ENCODE results near the gene FBLIM1. TPM values are rescaled to one million over a fixed set of nuclear protein-coding genes. Genes with fewer than 3 reads are reported as not detected.

The FBLIM1 gene
- total RNA-seq, 2 experiments from 2014 or later = 0.50 TPM; not detected in 1

GRCh38 chr1:15760520-15761211 is 2.1 kb downstream of the FBLIM1 start:
- ATAC-seq (ENCODE audit: poor library complexity) (no peak), DNase-seq (no peak)
- Histone ChIP-seq H3K4me1 (ENCODE audit: insufficient read depth, low read length) (peaks cover 21% of the 10 kb centered on the region), H3K9me3 (ENCODE audit: control insufficient read depth in 1 of 2, insufficient read depth in 1 of 2, low read length in 2 of 2) (no peaks in the 10 kb centered on the region), H3K27me3 (ENCODE audit: control insufficient read depth in 1 of 2, insufficient read depth in 2 of 2, low read length in 2 of 2) (peaks cover 24 to 43% of the 10 kb centered on the region in 2 experiments), H3K4me3 (ENCODE audit: low read length) (no peak overlapping the region), H3K27ac (ENCODE audit: low read depth in 1 of 2, low read length in 2 of 2) (no peak overlapping the region), H3K36me3 (ENCODE audit: insufficient read depth, low read length) (no peaks in the 10 kb centered on the region)
- Mint-ChIP-seq H3K36me3 (ENCODE audit: low read depth) (no peaks in the 10 kb centered on the region), H3K27ac (no peak overlapping the region), H3K4me1 (ENCODE audit: low read depth) (peaks cover 15% of the 10 kb centered on the region), H3K4me3 (no peak overlapping the region), H3K9me3 (no peaks in the 10 kb centered on the region), H3K27me3 (peaks cover 62% of the 10 kb centered on the region)
- ChIA-PET CTCF (no interaction called here), POLR2A (no interaction called here)
- intact Hi-C loops (cut with DNase I, micrococcal nuclease) = no loop called here
- TF ChIP-seq CTCF (IDR thresholded peaks at IDR 0.05) = no peak

GRCh38 chr1:15761366-15762128 is 3.0 kb downstream of the FBLIM1 start:
- intact Hi-C loops (cut with DNase I, micrococcal nuclease) = no loop called here
- no peaks in the 10 kb centered on the region for H3K36me3 ChIP-seq (ENCODE audit: insufficient read depth, low read length)
- ChIA-PET CTCF (no interaction called here), POLR2A (interaction anchor here (0.6 kb wide), 1 partner anchor 70 kb away, joined by 3 read pairs; no protein-coding TSS in a partner anchor)
- DNase-seq = no peak
- Mint-ChIP-seq H3K4me3 (no peak overlapping the region), H3K27ac (no peak overlapping the region), H3K4me1 (ENCODE audit: low read depth) (peaks cover 9% of the 10 kb centered on the region), H3K36me3 (ENCODE audit: low read depth) (no peaks in the 10 kb centered on the region), H3K27me3 (peaks cover 57% of the 10 kb centered on the region), H3K9me3 (no peaks in the 10 kb centered on the region)
- H3K4me3 ChIP-seq (ENCODE audit: low read length) = no peak overlapping the region
- no peak overlapping the region for H3K27ac ChIP-seq (ENCODE audit: low read depth in 1 of 2, low read length in 2 of 2)
- no peaks in the 10 kb centered on the region for H3K9me3 ChIP-seq (ENCODE audit: control insufficient read depth in 1 of 2, insufficient read depth in 1 of 2, low read length in 2 of 2)
- no peak for ATAC-seq (ENCODE audit: poor library complexity)
- no peak for TF ChIP-seq CTCF (IDR thresholded peaks at IDR 0.05)
- peaks cover 16% of the 10 kb centered on the region for H3K4me1 ChIP-seq (ENCODE audit: insufficient read depth, low read length)
- H3K27me3 ChIP-seq (ENCODE audit: control insufficient read depth in 1 of 2, insufficient read depth in 2 of 2, low read length in 2 of 2) = peaks cover 24 to 38% of the 10 kb centered on the region in 2 experiments

DNA sequence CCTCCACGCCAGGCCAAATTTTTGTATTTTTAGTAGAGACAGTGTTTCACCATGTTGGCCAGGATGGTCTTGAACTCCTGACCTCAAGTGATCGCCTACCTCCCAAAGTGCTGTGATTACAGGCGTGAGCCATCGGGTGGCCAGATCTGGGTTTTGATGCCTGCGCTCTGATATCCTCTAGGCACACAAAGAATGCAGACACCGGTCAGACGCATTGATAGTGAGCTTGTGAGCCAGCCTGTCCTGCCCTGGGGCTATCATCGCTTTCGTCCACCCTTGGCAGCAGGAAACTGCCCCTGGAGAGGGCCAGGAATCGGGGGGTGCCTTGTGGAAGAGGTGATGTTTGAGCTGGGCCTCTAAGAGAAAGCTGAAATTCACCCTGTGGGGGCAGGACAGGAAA is 4.0 kb downstream of the FBLIM1 start:
- Mint-ChIP-seq H3K9me3 (no peaks in the 10 kb centered on the region), H3K4me1 (ENCODE audit: low read depth) (peaks cover under 1% of the 10 kb centered on the region), H3K27ac (no peak overlapping the region), H3K27me3 (peaks cover 47% of the 10 kb centered on the region), H3K4me3 (no peak overlapping the region), H3K36me3 (ENCODE audit: low read depth) (no peaks in the 10 kb centered on the region)
- no peak overlapping the region for H3K4me3 ChIP-seq (ENCODE audit: low read length)
- no peaks in the 10 kb centered on the region for H3K36me3 ChIP-seq (ENCODE audit: insufficient read depth, low read length)
- no peak for TF ChIP-seq CTCF (IDR thresholded peaks at IDR 0.05)
- ChIA-PET CTCF (no interaction called here), POLR2A (no interaction called here)
- intact Hi-C loops (cut with DNase I, micrococcal nuclease) = no loop called here
- peaks cover 19 to 28% of the 10 kb centered on the region in 2 experiments for H3K27me3 ChIP-seq (ENCODE audit: control insufficient read depth in 1 of 2, insufficient read depth in 2 of 2, low read length in 2 of 2)
- ATAC-seq (ENCODE audit: poor library complexity) = no peak
- H3K4me1 ChIP-seq (ENCODE audit: insufficient read depth, low read length) = peaks cover 12% of the 10 kb centered on the region
- H3K27ac ChIP-seq (ENCODE audit: low read depth in 1 of 2, low read length in 2 of 2) = no peak overlapping the region
- no peak for DNase-seq
- H3K9me3 ChIP-seq (ENCODE audit: control insufficient read depth in 1 of 2, insufficient read depth in 1 of 2, low read length in 2 of 2) = no peaks in the 10 kb centered on the region

Measured in CD4-positive, alpha-beta T cell (primary cell).